Kidney (tissue), 14 donors: ENCODE measurements around the gene CLDN20. TPM values are rescaled to one million over a fixed set of nuclear protein-coding genes. Genes with fewer than 3 reads are reported as not detected.

Source experiments
- DNase-seq, 5 donors: peaks; one replicate each; pipeline ENCODE4 v3.0.0-alpha.2; 2013 to 2020
- FAIRE-seq: peaks from 2 replicates; lab custom pipeline; 2012; peaks lifted over from hg19 to GRCh38; lab: Jason Lieb, UNC
- H3K27ac ChIP-seq, 2 donors: one replicate each; pipeline ENCODE4 v1.7.0; 2013; ENCODE audit warnings: low read depth in 2 of 2, low read length in 2 of 2, inconsistent platforms in 1 of 2
- H3K27me3 ChIP-seq: one replicate; pipeline ENCODE4 v1.7.1; 2013; ENCODE audit warnings: low read length, inconsistent platforms; ENCODE audit not compliant: control insufficient read depth, insufficient read depth
- H3K36me3 ChIP-seq, 3 donors: one replicate each; pipeline versions ENCODE4 v1.7.0 to v1.7.1; 2013; ENCODE audit warnings: low read length in 3 of 3, control low read depth in 1 of 3, inconsistent platforms in 1 of 3; ENCODE audit not compliant: insufficient read depth in 3 of 3, control insufficient read depth in 2 of 3
- H3K4me1 ChIP-seq, 3 donors: one replicate each; pipeline versions ENCODE4 v1.7.0 to v1.7.1; 2013; ENCODE audit warnings: low read length in 3 of 3, inconsistent platforms in 1 of 3, low read depth in 1 of 3; ENCODE audit not compliant: control insufficient read depth in 2 of 3, insufficient read depth in 2 of 3
- H3K4me3 ChIP-seq, 3 donors: one replicate each; pipeline versions ENCODE4 v1.7.0 to v1.8.1; 2013; ENCODE audit warnings: low read length in 3 of 3, control low read depth in 1 of 3, inconsistent platforms in 1 of 3
- H3K9ac ChIP-seq, 3 donors: one replicate each; pipeline versions ENCODE4 v1.7.0 to v1.7.1; 2013; ENCODE audit warnings: low read length in 3 of 3, control low read depth in 1 of 3, inconsistent platforms in 1 of 3
- H3K9me3 ChIP-seq, 3 donors: one replicate each; pipeline versions ENCODE4 v1.7.0 to v1.7.1; 2013; ENCODE audit warnings: low read length in 3 of 3, control low read depth in 1 of 3, inconsistent platforms in 1 of 3; ENCODE audit not compliant: control insufficient read depth in 2 of 3, insufficient read depth in 1 of 3
- intact Hi-C: fragments of 100-400 bp; cut with DNase I; formaldehyde crosslinking; loops from one replicate; pipeline ENCODE4 v1.11.1; 2022
- polyA plus RNA-seq: library from polyadenylated mRNA; stranded (reverse); fragments of 350-450 nt; fragmentation: Illumina TruSeq; extraction: RNeasy Lipid Tissue Mini Kit (QIAGEN cat#74804); gene quantifications from one replicate; pipeline ENCODE4 v1.2.3, GENCODE V29; 2014; ENCODE audit warnings: low read depth, low replicate concordance; ENCODE audit not compliant: insufficient read depth
- total RNA-seq: library from RNA; stranded (reverse); fragmentation: NEBNext Ultra II Directional; extraction: Animal tissue kit (Norgen Biotek cat#: 25700); gene quantifications from one replicate; pipeline ENCODE4 v1.2.1, GENCODE V29; 2021
- TF ChIP-seq, protein P1 (sequence below): IDR thresholded peaks from 3 replicates; pipeline ENCODE4 v1.5.1; 2012; ENCODE audit warnings: mild to moderate bottlenecking, moderate library complexity, borderline replicate concordance; ENCODE audit not compliant: insufficient read depth; ENCODE audit errors: extremely low read depth
- donor health status: control.
- donor health status: control.
- donor health status: control.
- donor health status: control.
- donor health status: control.
- donor health status: DM: yes; HTN: yes; CAD: no.
- donor health status: Normal renal cell carcinoma (clear cell type).

Gene CLDN20
- total and polyA plus RNA-seq, 2 donors from 2014 or later: 0.77 TPM; not detected in 1

- peaks cover 0 to 4% (median 3%) of the 10 kb centered on the region in 3 donors for H3K36me3 ChIP-seq
- intact Hi-C loops: loop anchor here (5.0 kb wide), 1 partner anchor 71 kb away; no protein-coding TSS in a partner anchor
- H3K9ac ChIP-seq: peak overlapping the region in 1 of 3 donors; percentile 34
- no peaks in the 10 kb centered on the region for H3K4me1 ChIP-seq
- DNase-seq (peak in 4 of 5 donors; percentile 59 to 75 (median 62)), FAIRE-seq (no peak)
- no peak overlapping the region for H3K4me3 ChIP-seq
- no peak overlapping the region for H3K27ac ChIP-seq
- no peaks in the 10 kb centered on the region for H3K9me3 ChIP-seq
- TF ChIP-seq, protein P1, sequence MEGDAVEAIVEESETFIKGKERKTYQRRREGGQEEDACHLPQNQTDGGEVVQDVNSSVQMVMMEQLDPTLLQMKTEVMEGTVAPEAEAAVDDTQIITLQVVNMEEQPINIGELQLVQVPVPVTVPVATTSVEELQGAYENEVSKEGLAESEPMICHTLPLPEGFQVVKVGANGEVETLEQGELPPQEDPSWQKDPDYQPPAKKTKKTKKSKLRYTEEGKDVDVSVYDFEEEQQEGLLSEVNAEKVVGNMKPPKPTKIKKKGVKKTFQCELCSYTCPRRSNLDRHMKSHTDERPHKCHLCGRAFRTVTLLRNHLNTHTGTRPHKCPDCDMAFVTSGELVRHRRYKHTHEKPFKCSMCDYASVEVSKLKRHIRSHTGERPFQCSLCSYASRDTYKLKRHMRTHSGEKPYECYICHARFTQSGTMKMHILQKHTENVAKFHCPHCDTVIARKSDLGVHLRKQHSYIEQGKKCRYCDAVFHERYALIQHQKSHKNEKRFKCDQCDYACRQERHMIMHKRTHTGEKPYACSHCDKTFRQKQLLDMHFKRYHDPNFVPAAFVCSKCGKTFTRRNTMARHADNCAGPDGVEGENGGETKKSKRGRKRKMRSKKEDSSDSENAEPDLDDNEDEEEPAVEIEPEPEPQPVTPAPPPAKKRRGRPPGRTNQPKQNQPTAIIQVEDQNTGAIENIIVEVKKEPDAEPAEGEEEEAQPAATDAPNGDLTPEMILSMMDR: peak; percentile 69
- H3K27me3 ChIP-seq: no peaks in the 10 kb centered on the region
These were observed 15.5 kb upstream of the CLDN20 start for GRCh38 chr6:155248008-155249001.

DNA sequence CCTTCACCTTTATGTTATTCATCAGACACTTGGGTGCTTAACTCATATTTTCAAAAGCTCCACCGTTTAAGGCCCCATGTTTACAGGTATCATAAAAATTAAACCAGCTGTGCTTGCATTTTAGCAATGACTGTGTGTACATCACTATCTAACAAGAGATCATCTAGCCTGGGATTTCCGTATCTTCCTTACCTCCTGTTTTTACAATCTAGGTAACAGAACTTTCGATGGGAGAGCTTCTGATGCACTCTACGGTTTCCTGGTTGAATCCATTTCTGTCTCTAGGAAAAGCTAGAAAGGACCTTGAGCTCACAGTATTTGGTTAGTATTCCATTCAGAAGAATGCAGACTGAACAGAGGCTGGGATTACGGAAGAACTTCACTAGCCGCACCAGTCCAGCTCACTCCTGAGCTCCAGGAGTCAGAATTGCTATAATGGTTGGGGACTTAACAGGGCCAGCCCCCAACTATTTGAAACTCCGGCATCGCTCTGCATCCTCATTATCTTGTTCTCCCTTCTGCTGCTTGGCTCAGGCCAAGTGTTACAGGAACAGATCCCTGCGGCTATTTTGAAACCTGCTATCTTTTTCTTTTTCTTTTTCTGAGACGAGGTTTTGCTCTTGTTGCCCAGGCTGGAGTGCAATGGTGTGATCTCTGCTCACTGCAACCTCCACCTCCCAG lies 13.0 kb upstream of the CLDN20 start:
- intact Hi-C loops: no loop called here
- H3K27ac ChIP-seq: no peak overlapping the region
- H3K4me3 ChIP-seq: no peak overlapping the region
- H3K9me3 ChIP-seq: no peaks in the 10 kb centered on the region
- DNase-seq: no peak
- TF ChIP-seq, protein P1: no peak
- H3K36me3 ChIP-seq: peaks cover 0 to 5% (median 3%) of the 10 kb centered on the region in 3 donors
- no peak overlapping the region for H3K9ac ChIP-seq
- H3K4me1 ChIP-seq: no peaks in the 10 kb centered on the region
- no peaks in the 10 kb centered on the region for H3K27me3 ChIP-seq
- FAIRE-seq: no peak

DNA sequence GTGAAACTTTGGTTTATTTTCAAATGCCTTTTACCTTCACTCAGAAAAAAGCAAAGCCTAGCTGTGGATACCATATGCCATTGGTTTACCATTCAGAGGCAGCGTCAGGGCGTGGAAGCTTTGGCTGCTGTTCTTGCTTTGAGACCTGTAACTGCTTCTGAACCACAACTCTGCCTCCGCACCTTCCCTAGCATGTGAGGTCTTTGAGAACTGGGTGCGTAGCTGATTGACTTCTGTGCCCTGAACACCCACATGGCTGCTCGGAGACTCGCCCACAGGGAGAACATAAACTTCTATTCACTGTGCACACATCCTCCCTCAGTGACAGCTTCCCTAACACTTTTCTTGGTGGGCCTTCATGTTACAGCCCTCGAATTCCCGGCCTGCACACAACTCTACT lies 11.2 kb upstream of the CLDN20 start:
- no peak for FAIRE-seq
- DNase-seq: no peak
- H3K27me3 ChIP-seq: no peaks in the 10 kb centered on the region
- H3K4me1 ChIP-seq: no peaks in the 10 kb centered on the region
- intact Hi-C loops: no loop called here
- no peak overlapping the region for H3K27ac ChIP-seq
- H3K4me3 ChIP-seq: no peak overlapping the region
- peaks cover 3 to 9% (median 4%) of the 10 kb centered on the region in 3 donors for H3K36me3 ChIP-seq
- H3K9ac ChIP-seq: no peak overlapping the region
- no peaks in the 10 kb centered on the region for H3K9me3 ChIP-seq
- TF ChIP-seq, protein P1: no peak
